ENCODE data around the gene ANKZF1.

DNA sequence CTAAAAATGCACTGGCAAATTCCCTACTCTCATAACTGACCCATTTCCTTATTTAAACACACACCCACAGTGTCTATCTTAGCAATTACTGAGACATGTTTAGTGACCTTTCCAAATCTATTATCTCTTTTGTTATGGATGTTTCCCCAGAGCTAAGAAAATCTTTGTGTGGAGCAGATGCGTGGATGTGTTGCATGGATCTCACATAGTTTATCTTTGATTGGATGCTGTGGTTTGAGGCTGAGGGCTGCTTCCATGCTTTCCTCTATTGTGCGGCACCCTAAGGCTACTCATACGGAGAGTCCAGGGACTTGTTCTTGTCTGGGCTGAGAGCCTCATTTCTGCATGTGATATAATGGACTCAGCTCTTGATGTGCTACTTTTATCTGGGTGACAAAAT is 4.7 kb downstream of the ANKZF1 start:
- TF ChIP-seq, protein P1, sequence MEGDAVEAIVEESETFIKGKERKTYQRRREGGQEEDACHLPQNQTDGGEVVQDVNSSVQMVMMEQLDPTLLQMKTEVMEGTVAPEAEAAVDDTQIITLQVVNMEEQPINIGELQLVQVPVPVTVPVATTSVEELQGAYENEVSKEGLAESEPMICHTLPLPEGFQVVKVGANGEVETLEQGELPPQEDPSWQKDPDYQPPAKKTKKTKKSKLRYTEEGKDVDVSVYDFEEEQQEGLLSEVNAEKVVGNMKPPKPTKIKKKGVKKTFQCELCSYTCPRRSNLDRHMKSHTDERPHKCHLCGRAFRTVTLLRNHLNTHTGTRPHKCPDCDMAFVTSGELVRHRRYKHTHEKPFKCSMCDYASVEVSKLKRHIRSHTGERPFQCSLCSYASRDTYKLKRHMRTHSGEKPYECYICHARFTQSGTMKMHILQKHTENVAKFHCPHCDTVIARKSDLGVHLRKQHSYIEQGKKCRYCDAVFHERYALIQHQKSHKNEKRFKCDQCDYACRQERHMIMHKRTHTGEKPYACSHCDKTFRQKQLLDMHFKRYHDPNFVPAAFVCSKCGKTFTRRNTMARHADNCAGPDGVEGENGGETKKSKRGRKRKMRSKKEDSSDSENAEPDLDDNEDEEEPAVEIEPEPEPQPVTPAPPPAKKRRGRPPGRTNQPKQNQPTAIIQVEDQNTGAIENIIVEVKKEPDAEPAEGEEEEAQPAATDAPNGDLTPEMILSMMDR (IDR thresholded peaks at IDR 0.05; ENCODE audit: low read length): no peak
- TF ChIP-seq EZH2 (IDR thresholded peaks at IDR 0.05; ENCODE audit: borderline replicate concordance, low read length): no peak
